ENCODE results near the gene TPD52L1. TPM values are rescaled to one million over a fixed set of nuclear protein-coding genes. Genes with fewer than 3 reads are reported as not detected.

TPD52L1 gene
- total and polyA plus RNA-seq, 2 of the 13 experiments (the other 11 are each of a cell fraction or from before 2014, with no cell fraction given), result 0.49 to 0.53 TPM

GRCh38 chr6:125230674-125231073 lies 77.1 kb downstream of the TPD52L1 start:
- Histone ChIP-seq H3K4me3 (replicated peaks in 1 of 3; ENCODE audit: insufficient read depth in 1 of 3, low read depth in 2 of 3, low read length in 3 of 3) (no peak overlapping the region), H3K9me3 (ENCODE audit: low read length) (no peaks in the 10 kb centered on the region), H3K27ac (ENCODE audit: extremely low read length, insufficient read depth, low read length) (no peak overlapping the region), H3K79me2 (ENCODE audit: insufficient read depth, low read length) (no peaks in the 10 kb centered on the region), H3K27me3 (ENCODE audit: control insufficient read depth in 1 of 2, insufficient read depth in 2 of 2, low read length in 2 of 2) (no peaks in the 10 kb centered on the region), H3K9ac (ENCODE audit: insufficient read depth, low read depth, low read length) (no peak overlapping the region), H3K4me2 (ENCODE audit: low read depth, low read length) (no peak overlapping the region), H4K20me1 (ENCODE audit: insufficient read depth, low read length) (no peaks in the 10 kb centered on the region), H2AFZ (ENCODE audit: low read length) (no peak overlapping the region), H3K36me3 (replicated peaks in 1 of 2; ENCODE audit: control insufficient read depth in 1 of 2, insufficient read depth in 2 of 2, low read length in 2 of 2) (no peaks in the 10 kb centered on the region), H3K4me1 (ENCODE audit: insufficient read depth, low read length) (no peaks in the 10 kb centered on the region)
- POLR2A ChIA-PET, result no interaction called here
- no TSS peak for BruUV-seq (replicated peaks)
- in situ Hi-C loops (cut with HindIII; ENCODE audit: extremely low pct_ligation_motif_present, low pct_unique_long_range_greater_than_20kb), result no loop called here
- DNase-seq (ENCODE audit: low spot score) (no peak), FAIRE-seq (no peak), ATAC-seq (no peak)
- intact Hi-C loops (cut with micrococcal nuclease; ENCODE audit: unreplicated experiment), result no loop called here
- 0% methylated on average over 3 of the region's 3 CpGs for WGBS (ENCODE audit: low lambda C conversion rate)
- TF ChIP-seq XBP1 (CRISPR knock-in tag; IDR thresholded peaks at IDR 0.05) (no peak), HBP1 (CRISPR knock-in tag; IDR thresholded peaks at IDR 0.05; ENCODE audit: low read depth) (no peak), MBNL3 (CRISPR knock-in tag; conservative IDR thresholded peaks at IDR 0.05) (no peak), ZBTB34 (CRISPR knock-in tag; IDR thresholded peaks at IDR 0.05) (no peak), MAFK (conservative IDR thresholded peaks at IDR 0.05 in 1 of 2, IDR thresholded peaks at IDR 0.05 in 1 of 2; ENCODE audit: low read length in 2 of 2) (no peak), GABPA (IDR thresholded peaks at IDR 0.05; ENCODE audit: low read depth, low read length) (no peak), GABPA (CRISPR knock-in tag; IDR thresholded peaks at IDR 0.05; ENCODE audit: low read depth) (no peak), MED8 (CRISPR knock-in tag; IDR thresholded peaks at IDR 0.05; ENCODE audit: insufficient replicate concordance) (no peak), NR2F6 (IDR thresholded peaks at IDR 0.05) (no peak), NR2F6 (CRISPR knock-in tag; IDR thresholded peaks at IDR 0.05) (no peak), HIVEP1 (CRISPR knock-in tag; IDR thresholded peaks at IDR 0.05) (no peak), FLYWCH1 (CRISPR knock-in tag; IDR thresholded peaks at IDR 0.05) (no peak), NFYB (CRISPR knock-in tag; IDR thresholded peaks at IDR 0.05) (no peak), ZNF296 (CRISPR knock-in tag; conservative IDR thresholded peaks at IDR 0.05) (no peak), ZFP37 (CRISPR knock-in tag; IDR thresholded peaks at IDR 0.05; ENCODE audit: borderline replicate concordance) (no peak)
- TF ChIP-seq, protein P1, sequence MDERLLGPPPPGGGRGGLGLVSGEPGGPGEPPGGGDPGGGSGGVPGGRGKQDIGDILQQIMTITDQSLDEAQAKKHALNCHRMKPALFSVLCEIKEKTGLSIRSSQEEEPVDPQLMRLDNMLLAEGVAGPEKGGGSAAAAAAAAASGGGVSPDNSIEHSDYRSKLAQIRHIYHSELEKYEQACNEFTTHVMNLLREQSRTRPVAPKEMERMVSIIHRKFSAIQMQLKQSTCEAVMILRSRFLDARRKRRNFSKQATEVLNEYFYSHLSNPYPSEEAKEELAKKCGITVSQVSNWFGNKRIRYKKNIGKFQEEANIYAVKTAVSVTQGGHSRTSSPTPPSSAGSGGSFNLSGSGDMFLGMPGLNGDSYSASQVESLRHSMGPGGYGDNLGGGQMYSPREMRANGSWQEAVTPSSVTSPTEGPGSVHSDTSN (CRISPR knock-in tag; IDR thresholded peaks at IDR 0.05), result no peak
- CTCF ChIA-PET (ENCODE audit: low intra/inter-chr PET ratio, low total read pairs), result no interaction called here
